Measurements from ENCODE around the gene B9D1.

The B9D1 gene

DNA sequence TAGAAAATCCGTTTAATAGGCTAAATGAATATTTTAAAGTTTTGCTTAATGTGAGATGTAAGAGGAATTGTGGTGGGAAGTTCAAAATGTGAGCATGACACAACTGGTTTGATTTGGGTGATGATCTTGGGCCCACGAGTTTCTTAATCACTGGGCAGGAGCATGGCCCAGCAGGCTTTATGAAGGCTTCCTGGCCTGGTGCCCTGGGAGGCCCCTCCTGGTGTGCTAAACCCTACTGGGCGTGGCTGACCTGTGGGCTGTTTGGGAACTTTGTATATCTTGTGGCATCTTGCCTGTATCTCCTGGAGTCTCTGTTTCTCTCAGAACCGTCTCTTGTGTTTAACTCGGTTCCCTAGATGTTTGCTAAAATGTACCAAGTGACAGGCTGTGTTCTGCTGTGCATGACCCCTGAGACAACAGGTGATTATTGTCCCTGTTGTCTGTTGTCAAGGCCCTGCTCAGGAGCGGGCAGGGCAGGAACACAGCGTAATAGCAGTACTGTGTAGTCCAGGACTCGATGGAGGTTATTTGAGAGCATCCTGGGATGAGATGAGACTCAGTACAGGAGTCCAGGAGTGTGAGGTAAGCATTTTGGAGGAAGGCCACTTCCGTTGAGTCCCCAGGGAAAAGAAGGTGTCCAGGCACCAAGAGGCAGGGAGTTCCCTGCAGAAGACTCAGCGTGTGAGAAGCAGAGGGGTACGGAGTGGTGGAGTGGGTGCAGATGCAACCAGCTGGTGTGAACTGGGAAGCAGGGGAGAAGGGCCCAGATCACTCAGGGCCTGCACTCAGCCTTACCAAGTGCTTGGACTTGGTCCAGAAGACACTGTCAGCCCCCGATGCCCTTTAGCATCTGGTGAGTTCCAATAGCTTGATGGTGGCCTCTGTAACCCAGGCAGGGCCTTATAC, 48.5 kb downstream of the B9D1 start:
- no peak for DNase-seq

DNA sequence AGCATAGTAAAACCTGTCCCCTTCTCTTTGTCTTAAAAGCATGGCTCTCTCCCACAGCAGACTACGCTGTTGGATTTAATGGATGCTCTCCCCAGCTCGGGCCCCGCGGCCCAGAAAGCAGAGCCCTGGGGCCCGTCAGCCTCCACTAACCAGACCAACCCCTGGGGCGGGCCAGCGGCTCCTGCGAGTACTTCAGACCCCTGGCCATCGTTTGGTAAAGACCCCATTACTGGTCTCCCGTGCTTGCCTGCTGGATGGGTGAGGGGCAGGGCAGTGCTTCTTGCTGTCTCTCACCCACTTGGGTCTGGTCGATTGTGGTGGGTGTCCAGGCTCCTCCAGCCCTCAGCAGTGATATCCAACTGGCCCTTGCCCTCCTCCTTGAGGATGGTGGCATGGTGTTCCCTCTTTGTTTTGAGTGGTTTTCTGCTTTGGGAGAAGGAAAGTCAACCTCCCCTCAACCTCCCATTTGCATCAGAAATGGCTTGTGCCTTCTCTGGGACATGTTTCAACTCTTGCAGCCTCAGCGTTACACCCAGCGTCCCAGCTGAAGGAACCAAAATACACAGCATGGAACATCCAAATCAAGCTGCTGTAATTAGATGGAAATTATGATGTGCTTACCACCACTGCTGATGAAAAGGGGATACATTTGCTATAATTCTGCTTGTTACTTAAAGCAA, 49.3 kb downstream of the B9D1 start:
- no peak for DNase-seq

DNA sequence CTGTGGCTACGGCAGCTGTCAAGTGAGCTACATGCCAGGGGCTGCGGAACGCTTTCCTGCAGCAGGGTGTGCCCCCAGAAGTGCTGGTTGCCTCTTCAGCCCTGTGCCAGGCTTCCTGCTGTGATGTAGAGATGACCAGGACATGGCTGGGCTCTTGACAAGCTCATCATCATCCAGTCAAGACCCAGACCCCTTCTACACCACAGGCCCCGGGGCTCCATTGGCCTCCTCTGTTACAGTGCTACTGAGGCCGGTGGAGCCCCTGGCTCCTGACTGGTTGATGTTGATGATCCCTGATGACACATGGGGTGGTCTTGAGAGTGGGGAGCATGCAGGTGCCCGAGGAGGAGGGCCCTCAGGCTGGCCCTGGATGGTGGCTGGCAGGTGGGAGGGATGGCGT, 50.1 kb downstream of the B9D1 start:
- DNase-seq: no peak

DNA sequence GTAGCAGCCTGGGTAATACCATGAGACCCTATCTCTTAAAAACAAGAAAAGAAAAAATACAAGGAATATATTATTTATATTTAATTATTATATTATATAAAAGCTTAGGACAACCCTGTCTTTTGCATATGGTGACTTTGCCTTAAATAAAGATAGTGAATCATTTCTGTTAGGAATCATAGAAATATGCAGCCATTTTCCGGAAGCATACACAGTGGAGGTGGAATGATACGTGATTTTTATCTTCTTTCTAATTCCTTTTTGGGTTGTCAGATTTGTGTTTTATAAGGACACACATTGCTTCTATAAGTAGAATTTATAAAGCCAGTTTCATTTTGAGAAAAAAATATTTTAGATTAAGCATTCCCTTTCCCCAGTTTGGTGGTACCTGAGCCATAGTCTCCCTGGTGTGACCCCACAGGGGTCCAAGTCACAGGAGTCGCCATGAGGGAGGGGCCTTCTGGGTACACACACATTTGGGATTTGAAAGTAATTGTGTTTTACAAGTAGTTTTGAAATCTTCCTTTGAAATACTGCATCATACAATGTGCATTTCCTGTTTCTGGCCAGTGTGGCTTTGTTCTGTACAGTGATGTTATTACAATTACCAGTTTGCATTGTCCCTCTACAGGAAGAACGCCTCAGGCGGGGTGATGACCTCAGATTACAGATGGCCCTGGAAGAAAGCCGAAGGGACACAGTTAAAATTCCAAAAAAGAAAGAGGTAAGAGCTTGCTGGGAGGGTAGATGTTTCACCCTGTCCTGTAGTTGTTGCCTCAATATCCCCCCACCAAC, 50.9 kb downstream of the B9D1 start:
- no peak for DNase-seq

DNA sequence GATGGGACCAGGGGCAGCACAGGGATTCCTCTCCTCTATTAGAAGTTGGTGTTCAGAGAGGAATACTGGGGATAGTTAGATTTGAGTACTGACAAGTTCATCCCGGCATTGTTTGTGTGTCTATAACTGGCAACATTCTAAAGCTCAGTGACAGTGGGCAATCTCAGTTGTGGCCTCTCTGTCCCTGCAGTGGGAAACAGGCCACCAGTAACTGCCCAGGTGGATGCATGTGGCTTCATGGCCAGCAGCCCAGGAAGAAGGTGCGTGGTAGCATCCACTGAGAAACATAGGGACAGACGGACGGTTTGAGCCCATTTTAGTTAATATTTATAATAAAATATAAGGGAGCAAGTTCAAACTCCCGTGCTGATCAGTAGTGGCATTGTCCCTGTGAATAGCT, 51.5 kb downstream of the B9D1 start:
- no peak for DNase-seq

DNA sequence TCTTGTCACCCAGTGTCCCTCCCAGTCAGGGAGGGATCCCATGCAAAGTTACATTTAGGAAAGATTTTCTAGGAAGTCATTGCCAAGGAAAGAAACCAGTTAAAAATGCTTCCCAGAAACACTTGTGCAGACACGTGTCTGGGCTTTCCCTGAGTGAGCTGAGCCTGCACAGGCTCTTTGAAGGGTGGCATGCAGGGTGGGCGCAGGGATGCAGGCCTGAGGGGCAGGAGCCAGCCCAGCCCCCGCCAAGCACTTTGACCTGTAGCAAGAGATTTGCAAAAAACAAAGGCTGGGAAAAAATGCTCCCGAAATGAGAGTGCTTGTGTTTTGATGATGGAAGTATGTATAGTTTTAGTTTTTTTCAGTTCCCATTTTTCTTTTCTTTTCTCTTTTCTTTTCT, 52.4 kb downstream of the B9D1 start:
- DNase-seq: no peak

DNA sequence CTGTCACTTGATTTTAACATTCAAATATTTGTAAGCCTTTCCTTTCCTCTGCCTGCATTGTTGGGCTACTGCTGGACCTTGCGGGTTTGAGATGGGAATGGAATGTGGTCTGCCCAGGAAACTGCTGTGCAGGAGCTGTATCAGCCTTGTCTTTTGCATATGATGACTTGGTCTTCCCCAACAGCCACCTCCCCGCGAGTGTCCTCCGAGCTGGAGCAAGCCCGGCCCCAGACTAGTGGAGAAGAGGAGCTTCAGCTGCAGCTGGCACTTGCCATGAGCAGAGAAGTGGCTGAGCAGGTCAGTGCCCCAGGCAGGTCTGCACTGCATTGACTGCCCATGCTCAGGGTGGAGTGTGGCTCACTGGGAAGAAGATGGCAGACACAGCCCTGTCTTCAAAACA, 52.8 kb downstream of the B9D1 start:
- DNase-seq: no peak

DNA sequence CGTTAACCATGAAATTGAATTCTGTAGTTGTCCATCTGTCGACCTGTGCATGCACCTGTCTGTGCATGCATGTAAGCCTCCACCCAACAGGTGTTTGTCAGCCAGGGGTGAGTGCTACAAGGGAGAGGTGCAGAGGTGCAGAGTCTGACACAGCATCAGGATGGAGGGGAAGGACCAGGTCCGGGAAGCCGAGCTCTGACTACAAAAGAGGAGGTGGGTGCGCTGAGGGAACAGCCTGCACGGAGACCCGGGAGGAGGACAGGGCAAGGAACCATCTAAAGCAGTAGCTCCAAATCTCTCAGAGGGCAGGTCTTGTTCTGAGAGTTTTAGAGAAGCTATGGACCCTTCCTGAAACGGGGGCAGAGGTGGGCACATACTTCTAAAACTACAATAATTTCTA, 54.1 kb downstream of the B9D1 start:
- DNase-seq: no peak

DNA sequence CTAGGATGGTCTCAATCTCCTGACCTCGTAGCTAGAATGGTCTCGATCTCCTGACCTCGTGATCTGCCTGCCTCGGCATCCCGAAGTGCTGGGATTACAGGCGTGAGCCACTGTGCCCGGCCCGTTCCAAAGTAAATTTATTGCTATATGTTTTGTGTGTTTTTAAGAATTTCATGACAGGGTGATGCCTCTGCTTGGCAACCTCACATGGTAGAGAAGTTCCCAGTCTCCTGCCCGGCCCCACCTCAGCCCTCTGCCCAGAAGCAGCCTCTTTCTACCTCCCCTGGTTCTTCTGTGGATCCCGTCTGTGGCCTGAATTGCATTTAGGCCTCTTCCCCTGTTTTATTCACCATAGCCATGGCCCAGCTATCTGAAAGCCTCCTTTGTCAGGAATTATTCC, 55.0 kb downstream of the B9D1 start:
- DNase-seq: no peak

DNA sequence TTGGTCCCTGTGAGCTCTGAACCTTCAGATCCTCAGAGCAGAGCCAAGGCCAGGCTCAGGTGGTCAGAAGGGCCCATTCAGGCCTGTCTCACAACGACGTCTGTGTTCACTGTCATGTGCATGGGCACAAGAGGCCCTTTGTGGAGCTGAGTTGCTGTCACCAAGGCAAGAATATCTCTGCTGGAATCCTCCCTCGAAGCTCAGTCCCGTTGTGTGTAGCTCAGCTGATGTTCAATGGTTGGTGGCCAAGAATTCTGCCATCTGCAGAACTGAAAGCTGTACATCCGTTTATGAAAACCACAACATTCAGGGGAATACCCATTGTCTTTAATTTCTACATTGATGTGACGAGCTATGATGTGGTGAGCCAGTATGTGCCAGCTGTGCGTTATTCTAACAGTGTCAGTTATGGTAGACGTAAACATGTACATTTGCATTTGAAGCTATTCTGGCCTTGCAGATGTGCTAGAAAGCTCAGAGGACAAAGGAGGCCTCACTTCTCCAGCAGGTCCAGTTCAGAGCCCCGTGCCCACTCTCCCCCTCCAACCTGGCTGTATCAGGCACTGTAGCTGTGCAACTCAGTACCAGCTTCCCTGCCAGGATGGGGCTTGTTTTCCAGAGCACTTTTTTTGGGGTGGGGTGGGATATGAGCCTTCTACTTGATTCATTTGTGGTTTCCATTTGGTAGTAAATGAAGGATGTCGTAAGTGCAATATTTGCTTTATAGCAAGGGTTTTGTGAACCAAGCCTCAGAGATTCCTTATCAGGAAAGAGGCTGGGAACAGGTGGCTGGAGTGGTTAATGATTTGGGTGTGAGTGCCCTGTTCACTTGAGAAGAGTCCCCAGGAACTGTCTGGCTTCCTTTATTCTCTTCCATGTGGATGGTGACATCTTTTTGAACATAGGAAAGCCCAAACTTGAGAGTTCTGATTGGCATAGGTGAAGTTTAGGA, 56.1 kb downstream of the B9D1 start:
- peak; percentile 22 for DNase-seq

DNA sequence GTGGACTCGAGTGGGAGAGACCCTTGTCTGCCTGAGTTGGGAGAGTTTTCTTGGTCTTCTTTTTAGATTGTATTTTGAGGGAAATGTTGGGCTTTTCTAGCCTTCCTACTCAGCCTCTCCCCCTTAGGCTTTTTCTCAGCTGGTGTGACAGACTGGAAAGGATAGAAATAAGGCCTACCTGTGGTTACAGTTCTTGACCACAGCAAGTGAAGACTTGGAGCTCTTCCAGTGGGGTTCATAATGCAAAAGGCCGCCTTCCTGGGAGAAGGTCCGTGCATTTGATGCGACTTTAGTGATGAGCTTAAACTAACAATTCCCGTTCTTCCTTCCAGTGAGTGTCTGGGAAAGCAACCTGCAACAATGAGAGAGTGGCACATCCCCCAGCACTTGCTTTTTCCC, 56.8 kb downstream of the B9D1 start:
- no peak for DNase-seq

DNA sequence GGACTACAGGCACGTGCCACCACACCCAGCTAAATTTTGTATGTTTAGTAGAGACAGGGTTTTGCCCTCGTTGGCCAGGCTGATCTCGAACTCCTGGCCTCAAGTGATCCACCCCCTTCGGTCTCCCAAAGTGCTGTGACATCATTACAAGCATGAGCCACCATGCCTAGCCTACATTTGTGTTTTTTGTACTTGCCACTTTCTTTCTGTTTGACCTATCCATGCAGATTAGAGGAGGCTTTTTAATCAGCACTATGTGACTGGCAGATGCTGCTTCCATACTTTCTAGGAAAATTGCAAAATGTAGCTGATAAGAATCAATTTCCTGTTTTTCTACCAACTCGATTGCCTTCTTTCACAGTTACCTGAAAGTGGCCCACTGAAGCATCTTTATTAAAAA, 57.3 kb downstream of the B9D1 start:
- no peak for DNase-seq

DNA sequence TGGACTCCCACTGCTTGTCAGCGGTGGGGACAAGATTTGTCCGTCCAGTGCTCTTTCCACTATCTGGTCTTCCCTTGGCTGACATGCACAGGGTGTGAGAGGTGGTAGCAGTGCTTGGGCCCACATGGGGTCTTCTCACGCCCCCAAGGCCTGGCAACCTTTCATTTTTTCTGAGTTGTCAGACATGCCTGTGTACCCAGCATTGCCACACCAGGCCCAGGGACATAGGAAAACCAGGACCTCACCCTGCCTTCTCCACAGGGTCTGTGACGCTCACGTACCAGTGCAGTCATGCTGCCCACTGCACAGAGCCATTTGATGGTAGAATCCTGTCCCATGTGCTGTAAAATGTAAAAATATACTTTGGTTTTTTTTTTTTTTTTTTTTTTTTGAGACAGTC, 57.8 kb downstream of the B9D1 start:
- DNase-seq: no peak

DNA sequence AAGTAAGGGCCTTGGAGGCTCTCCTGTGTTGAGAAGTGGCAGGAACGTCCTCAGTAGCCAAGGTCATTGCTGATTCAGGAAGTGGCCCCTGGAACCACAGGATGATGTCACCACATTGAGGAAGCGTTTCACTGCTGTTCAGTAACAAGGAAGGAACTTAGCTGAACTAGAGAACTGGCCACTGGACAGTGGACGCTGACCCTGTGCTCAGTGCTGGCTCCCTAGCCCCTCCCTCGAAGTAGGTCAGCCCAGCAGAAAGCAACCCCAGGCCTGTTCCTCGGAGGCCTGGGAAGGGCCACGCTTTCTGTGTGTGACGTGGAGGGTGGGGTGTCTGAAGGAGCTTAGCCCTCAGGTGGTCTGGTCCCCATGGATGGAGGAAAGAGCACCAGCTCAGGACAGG, 58.3 kb downstream of the B9D1 start:
- no peak for DNase-seq

DNA sequence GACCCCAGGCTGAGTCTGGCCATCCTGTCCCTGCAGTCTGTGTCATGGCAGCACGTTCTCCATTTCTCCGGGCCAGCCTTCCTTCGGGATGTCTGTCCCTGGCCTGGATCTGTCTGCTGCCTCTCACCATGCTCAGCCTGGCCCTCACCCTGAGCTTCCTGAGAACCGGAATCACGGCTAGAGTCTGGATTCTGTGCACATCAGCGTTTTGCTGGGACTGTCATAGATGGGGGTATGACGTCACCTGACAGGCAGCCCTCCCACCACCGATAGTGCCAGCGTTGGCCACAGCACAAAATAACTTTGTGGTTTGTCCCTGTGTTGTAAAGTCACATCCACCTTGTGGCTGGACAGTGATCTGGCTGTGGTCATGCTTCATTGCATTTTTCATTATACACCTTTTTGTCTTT, 59.2 kb downstream of the B9D1 start:
- no peak for DNase-seq

DNA sequence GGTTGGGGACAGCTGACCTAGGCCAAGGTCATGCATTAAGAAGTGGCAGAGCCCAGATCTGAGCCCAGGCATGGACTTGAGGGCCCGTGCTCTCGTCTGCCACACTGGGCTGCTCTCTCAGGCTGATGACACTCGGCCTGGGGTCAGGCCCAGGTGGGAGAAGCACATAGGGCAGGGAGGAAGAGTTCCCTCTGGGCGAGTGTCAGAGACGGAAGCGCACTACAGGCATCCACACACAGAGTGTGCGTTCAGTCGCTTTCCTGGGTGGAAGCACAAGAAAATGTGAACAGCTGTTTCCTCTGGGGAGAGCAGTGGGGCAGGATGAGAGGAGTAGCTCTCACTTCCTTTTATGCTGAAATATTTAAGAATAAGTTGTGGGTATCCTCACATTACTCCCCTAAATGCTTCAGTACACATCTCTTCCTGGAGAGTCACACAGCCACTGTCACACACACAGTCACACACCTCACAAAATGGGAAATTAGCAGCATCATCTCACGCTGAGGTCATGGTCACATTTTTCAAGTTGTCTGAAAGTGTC, 59.7 kb downstream of the B9D1 start:
- no peak for DNase-seq

DNA sequence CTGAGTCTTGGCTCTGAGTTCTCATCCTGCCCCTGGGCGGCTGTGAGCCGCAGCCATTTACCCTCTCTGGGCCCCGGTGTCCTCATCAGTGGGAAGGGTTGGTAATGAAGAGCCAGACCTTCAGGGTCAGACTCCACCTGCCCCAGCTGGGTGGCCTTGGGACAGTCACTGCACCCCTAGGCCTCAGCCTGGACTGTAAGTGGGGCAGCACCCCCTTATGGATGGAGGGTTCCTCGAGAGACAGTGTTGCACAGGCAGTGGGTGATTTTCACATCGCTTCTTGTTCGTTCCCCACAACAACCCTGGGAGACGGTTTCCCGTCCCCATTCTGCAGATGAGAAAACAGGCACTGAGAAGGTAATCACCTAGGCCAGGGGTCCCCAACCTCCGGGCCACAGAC, 60.5 kb downstream of the B9D1 start:
- DNase-seq: no peak

DNA sequence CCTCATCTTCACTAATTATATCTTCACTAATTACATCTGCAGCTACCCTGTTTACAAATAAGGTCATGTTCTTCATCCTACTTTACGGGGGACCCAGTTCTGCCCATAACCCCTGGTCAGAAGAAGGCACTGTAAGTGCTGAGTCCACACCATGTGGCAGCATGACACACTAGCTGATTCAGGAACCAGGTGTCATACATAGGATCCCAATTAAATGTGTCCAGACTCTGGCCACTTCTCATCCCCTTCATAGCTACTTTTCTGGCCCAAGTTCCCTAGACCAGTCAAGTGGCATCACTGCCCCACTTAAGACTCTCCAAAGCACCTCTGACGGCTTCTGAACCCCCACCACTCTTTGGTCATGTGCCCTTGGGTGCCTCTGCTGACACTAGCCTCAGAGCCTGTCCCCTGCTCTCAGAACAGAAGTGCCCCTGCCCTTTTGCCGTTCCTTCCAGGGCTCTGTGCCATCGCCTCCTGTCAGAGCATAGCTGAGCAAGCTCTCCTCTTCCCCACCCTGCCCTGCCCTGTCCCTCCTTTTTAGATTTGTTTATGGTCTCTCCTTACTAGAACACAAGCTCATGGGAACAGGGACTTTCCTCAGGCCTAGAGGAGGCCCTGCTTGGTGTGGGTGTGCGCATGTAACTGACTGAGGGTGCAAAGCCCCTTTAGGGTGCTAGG, 61.1 kb downstream of the B9D1 start:
- DNase-seq: no peak

DNA sequence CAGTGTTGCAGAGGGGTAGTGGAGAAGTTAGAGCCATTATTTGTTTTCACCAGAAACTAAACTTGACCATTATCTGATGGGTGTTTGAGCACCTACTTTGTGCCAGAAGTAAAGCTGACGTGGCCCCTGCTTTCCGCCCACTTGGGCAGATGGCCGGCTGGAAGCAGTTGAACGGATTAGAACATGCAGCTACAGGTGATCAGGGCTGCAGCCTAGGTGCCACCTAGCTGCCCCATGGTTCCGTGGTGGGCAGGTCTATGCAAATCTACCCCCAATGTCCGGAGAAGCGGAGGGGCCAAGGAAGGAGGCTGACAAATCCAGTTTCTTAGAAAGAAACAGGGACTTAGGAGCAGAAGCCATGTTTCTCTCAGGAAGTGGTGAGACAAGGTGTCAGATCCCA, 62.7 kb downstream of the B9D1 start:
- DNase-seq: no peak

DNA sequence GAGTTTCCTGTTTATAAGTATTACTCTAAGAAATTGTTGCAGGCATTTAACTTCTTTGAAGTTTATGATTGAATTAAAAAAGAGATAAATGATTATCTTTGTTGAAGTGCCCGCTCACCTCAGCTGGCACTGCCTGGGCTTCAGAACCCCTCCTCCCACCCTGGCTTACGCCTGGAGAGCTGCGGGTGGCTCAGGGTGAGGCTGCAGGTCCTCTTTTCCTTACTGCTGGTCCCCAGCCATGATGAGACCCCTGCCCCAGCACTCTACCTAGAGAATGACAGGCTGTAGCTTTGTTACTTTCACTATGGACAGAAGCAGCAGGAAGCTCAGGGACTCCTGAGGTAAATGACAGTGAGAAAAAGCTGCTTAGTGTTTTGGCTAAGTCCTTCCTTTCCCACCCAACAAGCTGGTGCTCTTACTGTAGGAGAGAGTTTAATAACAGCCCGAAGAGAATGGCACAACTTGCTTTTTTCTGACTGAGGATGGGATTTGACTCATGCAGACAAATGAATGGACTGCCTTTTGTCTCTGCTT, 63.2 kb downstream of the B9D1 start:
- DNase-seq: no peak

DNA sequence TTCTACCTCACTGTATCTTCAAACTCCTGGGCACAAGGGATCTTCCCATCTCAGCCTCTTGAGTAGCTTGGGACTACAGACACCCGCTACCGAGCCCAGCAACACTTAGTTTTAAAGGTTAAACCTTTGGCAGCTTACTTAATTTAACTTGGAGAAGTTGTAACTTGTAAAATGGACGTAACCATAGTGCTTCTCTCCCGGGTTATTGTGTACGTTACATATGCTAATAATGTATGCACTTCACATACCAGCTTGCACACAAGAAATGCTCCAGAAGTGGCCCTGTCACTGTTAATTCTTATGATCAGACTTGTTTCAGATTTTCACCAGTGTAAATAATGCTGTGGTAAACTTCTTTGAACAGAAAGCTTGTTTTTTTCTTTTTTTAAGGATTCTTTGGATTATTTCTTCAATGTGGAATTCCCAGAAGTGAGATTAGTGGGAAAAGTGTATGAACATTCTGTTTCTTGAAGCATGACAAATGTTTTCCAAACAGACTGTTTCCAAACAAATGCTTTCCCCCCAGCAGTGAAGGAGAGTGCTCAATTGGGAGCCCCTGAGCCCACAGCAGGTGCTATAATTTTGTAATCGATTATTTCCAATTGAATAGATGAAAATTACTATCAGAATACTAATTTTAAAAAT, 63.8 kb downstream of the B9D1 start:
- no peak for DNase-seq

Data from CD4-positive, alpha-beta T cell treated with Interleukin-6 for 4 hours (primary cell).